Type B pancreatic cell (in vitro differentiated cells): ENCODE measurements around the gene GPR151. TPM values are rescaled to one million over a fixed set of nuclear protein-coding genes. Genes with fewer than 3 reads are reported as not detected.

Source experiments
- DNase-seq: peaks from one replicate; pipeline ENCODE4 v3.0.0; 2021; ENCODE audit warnings: mixed read lengths; ENCODE audit not compliant: unreplicated experiment; ENCODE audit errors: extremely low spot score
- H3K27ac Mint-ChIP-seq: 2 replicates; pipeline ENCODE4 v1.8.0; 2021; ENCODE audit warnings: mild to moderate bottlenecking, mixed read lengths
- H3K27me3 Mint-ChIP-seq: 2 replicates; pipeline ENCODE4 v1.8.0; 2021; ENCODE audit warnings: mixed read lengths
- H3K36me3 Mint-ChIP-seq: 2 replicates; pipeline ENCODE4 v1.8.0; 2021; ENCODE audit warnings: mixed read lengths
- H3K4me1 Mint-ChIP-seq: one replicate; pipeline ENCODE4 v1.8.0; 2021; ENCODE audit warnings: mixed read lengths; ENCODE audit not compliant: unreplicated experiment
- H3K4me3 Mint-ChIP-seq: 2 replicates; pipeline ENCODE4 v1.8.0; 2021; ENCODE audit warnings: mild to moderate bottlenecking, mixed read lengths
- H3K9me3 Mint-ChIP-seq: 2 replicates; pipeline ENCODE4 v1.8.0; 2021; ENCODE audit warnings: mixed read lengths
- total RNA-seq: library from RNA; stranded (reverse); gene quantifications from 2 replicates; pipeline ENCODE4 v1.2.1, GENCODE V29; 2021; ENCODE audit warnings: low replicate concordance
- TF ChIP-seq, protein P1 (sequence below): fragments of 200-600 bp; sonication (generic); conservative IDR thresholded peaks from 2 replicates; pipeline ENCODE4 v1.5.0; 2021; ENCODE audit warnings: antibody characterized with exemption, mild to moderate bottlenecking

GPR151 gene
- total RNA-seq, 1 donor from 2014 or later: not detected

DNA sequence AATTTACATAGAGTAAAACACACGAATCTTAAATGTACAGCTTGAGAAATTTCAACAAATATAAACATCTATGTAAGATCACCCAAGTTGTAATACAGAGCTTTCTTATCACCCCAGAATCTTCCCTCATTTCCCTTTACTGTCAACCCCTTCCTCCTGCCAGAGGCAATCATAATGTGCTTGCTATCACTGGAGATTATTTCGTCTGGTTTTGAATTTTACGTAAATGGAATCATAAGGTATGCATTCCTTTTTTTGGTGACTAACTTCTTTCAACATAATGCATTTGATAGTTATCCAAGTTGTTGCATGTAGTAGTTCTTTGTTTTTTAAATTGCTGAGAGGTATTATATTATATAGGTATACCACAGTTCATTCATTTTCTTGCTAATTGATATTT is 37.5 kb upstream of the GPR151 start:
- Mint-ChIP-seq H3K27ac (no peak overlapping the region), H3K4me3 (no peak overlapping the region), H3K36me3 (no peaks in the 10 kb centered on the region), H3K9me3 (peaks cover 4% of the 10 kb centered on the region), H3K4me1 (no peaks in the 10 kb centered on the region), H3K27me3 (peaks cover 32% of the 10 kb centered on the region)
- DNase-seq: no peak
- TF ChIP-seq, protein P1, sequence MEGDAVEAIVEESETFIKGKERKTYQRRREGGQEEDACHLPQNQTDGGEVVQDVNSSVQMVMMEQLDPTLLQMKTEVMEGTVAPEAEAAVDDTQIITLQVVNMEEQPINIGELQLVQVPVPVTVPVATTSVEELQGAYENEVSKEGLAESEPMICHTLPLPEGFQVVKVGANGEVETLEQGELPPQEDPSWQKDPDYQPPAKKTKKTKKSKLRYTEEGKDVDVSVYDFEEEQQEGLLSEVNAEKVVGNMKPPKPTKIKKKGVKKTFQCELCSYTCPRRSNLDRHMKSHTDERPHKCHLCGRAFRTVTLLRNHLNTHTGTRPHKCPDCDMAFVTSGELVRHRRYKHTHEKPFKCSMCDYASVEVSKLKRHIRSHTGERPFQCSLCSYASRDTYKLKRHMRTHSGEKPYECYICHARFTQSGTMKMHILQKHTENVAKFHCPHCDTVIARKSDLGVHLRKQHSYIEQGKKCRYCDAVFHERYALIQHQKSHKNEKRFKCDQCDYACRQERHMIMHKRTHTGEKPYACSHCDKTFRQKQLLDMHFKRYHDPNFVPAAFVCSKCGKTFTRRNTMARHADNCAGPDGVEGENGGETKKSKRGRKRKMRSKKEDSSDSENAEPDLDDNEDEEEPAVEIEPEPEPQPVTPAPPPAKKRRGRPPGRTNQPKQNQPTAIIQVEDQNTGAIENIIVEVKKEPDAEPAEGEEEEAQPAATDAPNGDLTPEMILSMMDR: no peak

DNA sequence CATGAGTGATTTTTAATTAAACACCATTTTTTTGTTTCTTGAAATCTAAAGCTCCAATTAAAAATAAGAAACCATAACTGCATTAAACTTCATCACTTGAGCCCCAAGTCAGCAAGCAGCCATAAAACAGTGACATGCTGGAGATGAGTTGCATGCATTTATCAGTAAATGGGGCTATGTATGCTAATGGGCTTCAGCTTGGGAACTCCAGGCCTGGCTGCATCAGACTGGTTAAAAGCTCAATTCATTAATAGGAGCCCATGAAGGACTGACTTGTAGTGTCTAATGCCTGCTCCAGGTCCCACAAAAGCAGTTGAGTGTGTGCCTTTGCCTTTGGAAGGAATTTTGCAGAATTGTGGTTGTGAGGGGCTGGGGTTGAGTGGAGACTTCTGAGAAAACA is 33.6 kb upstream of the GPR151 start:
- Mint-ChIP-seq H3K4me1 (no peaks in the 10 kb centered on the region), H3K27ac (no peak overlapping the region), H3K27me3 (peaks cover 44% of the 10 kb centered on the region), H3K36me3 (no peaks in the 10 kb centered on the region), H3K4me3 (no peak overlapping the region), H3K9me3 (peaks cover 4% of the 10 kb centered on the region)
- DNase-seq: no peak
- TF ChIP-seq, protein P1: no peak

DNA sequence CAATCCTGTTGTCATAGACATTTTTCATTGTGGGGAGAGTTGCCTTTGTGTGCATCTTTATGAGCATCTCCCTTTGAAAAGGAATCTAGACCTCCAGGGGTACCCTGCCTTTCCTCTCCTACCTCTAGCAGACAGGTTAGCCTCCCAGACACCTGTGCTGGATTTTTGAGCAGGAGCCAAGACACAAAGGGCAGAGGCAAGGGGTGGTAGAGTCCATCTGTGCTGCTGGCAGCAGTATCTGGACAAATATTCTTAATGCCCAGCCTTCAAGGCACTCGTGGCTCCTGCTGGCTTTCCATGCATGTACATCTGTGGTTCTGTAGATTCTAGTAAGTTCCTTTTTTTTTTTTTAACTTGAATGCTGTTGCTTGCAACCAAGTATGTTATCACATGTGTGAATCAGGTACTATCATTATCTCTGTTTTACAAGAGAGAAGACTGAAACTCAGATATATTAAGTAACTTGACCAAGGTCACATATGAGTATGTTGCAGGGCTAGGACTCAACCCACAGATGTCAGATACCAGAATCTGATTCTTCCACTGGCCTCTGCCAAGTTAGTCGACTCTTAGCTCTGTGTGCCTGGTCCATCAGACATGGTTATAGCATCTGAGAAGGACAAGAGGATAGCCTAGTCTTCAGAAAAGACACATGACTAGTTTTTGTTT is 32.9 kb upstream of the GPR151 start:
- DNase-seq: no peak
- no peak overlapping the region for H3K27ac Mint-ChIP-seq
- no peaks in the 10 kb centered on the region for H3K4me1 Mint-ChIP-seq
- peaks cover 4% of the 10 kb centered on the region for H3K9me3 Mint-ChIP-seq
- TF ChIP-seq, protein P1: no peak
- no peaks in the 10 kb centered on the region for H3K36me3 Mint-ChIP-seq
- H3K4me3 Mint-ChIP-seq: no peak overlapping the region
- H3K27me3 Mint-ChIP-seq: peaks cover 40% of the 10 kb centered on the region

DNA sequence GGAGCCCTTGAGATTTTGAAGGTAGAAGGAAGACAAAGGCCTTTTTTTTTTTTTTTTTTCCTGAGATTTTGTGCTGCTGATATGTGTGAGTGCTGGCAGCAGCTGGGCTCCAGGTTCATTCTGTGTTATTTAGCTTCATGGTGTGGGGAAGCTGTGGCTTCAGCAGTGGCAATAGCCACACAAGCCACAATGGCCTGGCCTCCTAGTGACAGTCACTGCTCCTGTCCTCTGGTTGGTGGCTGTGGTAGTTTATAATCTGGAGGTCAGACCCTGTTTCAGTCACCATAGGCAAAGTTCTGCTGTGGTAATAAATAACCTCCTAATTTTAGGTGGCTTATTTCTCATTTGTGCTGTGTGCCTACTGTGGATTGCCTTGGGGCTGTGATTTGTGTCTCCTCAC is 28.2 kb upstream of the GPR151 start:
- TF ChIP-seq, protein P1: no peak
- Mint-ChIP-seq H3K36me3 (no peaks in the 10 kb centered on the region), H3K27ac (no peak overlapping the region), H3K27me3 (peaks cover 27% of the 10 kb centered on the region), H3K4me3 (no peak overlapping the region), H3K4me1 (peaks cover 5% of the 10 kb centered on the region), H3K9me3 (peaks cover 4% of the 10 kb centered on the region)
- no peak for DNase-seq

DNA sequence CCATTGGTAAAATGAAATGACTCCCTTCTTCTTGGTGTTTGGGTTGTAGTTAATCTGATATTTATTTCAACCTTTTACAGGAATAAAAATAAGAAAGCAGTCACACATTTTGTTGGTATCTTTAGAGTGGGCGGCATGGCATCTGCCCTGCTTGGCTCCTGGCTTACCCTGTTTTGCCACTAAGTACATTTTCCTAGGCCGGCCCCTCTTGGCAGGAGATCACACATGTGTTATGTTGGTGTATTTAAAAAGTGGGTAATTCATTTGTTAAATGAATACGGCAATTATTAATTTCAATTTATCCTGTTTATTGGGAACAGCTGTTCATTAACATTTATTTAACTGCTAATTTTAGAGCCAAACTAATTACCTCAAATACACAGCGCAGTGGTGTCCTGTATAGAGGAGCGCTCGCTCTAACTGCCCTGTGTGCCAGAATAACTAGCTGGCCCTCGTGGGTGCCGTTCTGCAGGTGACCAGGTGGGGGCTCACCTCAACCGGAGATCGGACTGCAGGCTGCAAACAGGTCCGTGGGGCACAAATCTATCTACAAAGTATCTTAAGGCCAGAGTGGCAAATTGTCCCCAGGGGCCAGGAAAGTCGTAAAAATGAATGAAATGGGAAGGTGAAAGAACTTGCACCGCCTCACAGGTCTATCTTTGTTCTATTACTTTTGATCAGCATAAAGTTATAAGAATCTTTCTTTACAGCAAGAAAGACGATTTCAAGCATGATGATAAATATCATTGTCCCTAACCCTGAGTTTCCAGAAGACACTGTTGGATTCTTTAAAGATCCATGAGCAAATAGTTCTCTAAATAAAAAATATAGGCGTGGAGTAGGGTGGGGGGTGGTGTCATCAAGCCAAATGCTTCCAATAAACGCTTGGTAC is 26.2 kb upstream of the GPR151 start:
- H3K9me3 Mint-ChIP-seq: no peaks in the 10 kb centered on the region
- peaks cover 15% of the 10 kb centered on the region for H3K27me3 Mint-ChIP-seq
- H3K36me3 Mint-ChIP-seq: no peaks in the 10 kb centered on the region
- no peak overlapping the region for H3K27ac Mint-ChIP-seq
- no peak overlapping the region for H3K4me3 Mint-ChIP-seq
- TF ChIP-seq, protein P1: peak; percentile 92
- peak; percentile 81 for DNase-seq
- peaks cover 5% of the 10 kb centered on the region for H3K4me1 Mint-ChIP-seq
